ENCODE data around the gene EPS8L3.
"Not testable (repeated sequence)": the region's sequence is repeated elsewhere in the genome, so short reads cannot be mapped to it uniquely, and the experiment has no call there.

The EPS8L3 gene

DNA sequence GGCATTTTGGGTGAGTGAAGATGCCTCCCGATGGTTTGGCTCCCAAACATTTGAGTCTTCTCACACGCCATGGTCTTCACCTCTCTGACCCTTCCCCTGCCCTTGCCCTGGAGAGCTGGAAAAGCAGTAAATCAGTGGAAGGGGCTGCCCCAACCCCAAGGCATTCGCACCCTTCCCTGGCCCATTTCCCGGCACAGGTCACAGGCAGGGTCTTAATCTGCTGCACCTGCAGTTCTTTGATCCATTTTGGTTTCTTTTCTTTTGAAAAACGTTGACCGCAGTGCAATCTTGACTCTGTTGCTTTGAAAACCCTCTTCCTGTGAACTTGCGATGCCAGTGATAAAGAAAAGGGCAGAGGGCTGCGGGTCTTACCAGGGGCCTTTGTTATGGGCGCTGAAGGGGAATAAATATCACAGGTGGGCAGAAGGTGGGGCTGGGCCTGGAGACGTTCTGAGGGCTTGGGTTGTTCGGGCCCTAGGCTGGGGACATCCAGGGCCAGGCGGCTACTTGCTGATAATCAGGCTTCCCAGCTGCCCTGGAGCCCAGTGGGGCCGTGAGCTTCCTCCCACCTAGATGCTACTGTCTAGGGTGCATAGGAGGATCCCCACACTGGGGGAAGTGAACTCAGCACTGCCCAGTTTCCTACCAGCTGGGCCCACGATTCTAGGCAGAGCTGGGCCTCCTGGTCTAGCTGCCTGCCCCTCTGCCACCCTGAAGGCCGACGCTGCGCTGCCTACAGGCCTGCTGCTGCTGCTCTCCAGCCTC is 38.6 kb upstream of the EPS8L3 start:
- Histone ChIP-seq H3K27me3 (ENCODE audit: control insufficient read depth, insufficient read depth, low read length) (no peaks in the 10 kb centered on the region), H3K4me1 (ENCODE audit: control insufficient read depth, low read depth, low read length) (no peaks in the 10 kb centered on the region), H3K36me3 (ENCODE audit: control insufficient read depth, low read depth, low read length) (no peaks in the 10 kb centered on the region), H3K9ac (ENCODE audit: low read length) (no peak overlapping the region), H3K9me3 (ENCODE audit: control insufficient read depth, low read depth, low read length) (no peaks in the 10 kb centered on the region), H3K27ac (ENCODE audit: low read length) (no peak overlapping the region), H3K4me3 (ENCODE audit: low read length) (no peak overlapping the region)

DNA sequence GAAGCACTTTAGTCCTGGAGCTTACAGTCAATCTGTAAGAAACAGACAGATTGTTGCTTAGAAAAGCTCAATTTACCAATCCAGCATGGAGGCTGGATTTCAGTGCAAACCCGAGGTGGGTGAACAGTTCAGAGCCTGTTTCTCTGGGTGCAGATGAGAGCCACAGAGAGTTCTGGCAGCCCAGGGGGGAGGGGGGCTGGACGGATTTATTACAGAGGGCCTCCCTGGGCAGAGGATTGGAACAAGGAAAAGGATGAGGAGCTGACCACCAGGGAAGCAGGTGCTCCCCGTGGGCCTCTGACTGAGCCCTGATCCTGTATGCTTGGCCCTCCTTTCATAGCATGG is 38.0 kb upstream of the EPS8L3 start:
- H3K9me3 ChIP-seq (ENCODE audit: control insufficient read depth, low read depth, low read length), result no peaks in the 10 kb centered on the region
- H3K27me3 ChIP-seq (ENCODE audit: control insufficient read depth, insufficient read depth, low read length), result no peaks in the 10 kb centered on the region
- no peaks in the 10 kb centered on the region for H3K4me1 ChIP-seq (ENCODE audit: control insufficient read depth, low read depth, low read length)
- H3K4me3 ChIP-seq (ENCODE audit: low read length), result no peak overlapping the region
- H3K9ac ChIP-seq (ENCODE audit: low read length), result no peak overlapping the region
- no peaks in the 10 kb centered on the region for H3K36me3 ChIP-seq (ENCODE audit: control insufficient read depth, low read depth, low read length)
- no peak overlapping the region for H3K27ac ChIP-seq (ENCODE audit: low read length)

DNA sequence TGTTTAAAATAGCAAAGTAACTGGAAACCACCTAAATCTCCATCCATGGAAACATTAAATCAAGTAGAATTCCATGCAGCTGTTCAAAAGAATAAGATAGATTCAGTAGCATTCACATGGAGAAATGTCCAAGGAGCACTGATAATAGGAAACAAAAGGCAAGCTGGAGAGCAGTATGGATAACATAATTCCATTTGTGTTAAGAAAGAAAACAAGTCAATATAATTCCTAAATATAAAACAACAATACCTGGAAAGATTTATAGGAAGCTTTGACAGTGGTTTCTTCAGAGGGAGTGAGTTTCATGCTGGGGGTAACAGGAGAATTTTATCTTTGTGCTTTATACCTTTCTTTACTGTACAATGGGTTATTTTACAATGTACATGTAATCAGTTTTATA is 36.6 kb upstream of the EPS8L3 start:
- Histone ChIP-seq H3K4me1 (ENCODE audit: control insufficient read depth, low read depth, low read length) (no peaks in the 10 kb centered on the region), H3K27ac (ENCODE audit: low read length) (no peak overlapping the region), H3K27me3 (ENCODE audit: control insufficient read depth, insufficient read depth, low read length) (no peaks in the 10 kb centered on the region)

DNA sequence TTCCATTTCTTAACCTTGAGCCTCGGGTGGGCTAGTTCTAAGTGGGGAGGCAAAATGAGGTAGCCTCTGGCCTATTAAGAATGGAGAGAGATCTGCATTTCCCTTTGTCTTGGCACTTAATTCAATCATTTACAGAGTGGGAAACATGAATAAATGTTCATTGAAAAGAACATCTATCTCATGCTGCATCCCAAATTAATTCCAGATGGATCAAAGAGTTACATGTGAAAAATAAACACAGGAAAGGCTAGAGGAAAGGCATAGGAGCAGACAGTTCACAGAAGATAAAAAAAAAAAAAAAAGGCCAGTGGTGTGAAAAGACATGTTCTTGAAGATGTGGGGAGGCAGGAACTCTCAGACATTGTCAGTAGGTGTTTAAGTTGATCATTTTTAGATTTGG is 35.7 kb upstream of the EPS8L3 start:
- Histone ChIP-seq H3K9me3 (ENCODE audit: control insufficient read depth, low read depth, low read length) (no peaks in the 10 kb centered on the region), H3K27me3 (ENCODE audit: control insufficient read depth, insufficient read depth, low read length) (no peaks in the 10 kb centered on the region), H3K4me3 (ENCODE audit: low read length) (no peak overlapping the region), H3K27ac (ENCODE audit: low read length) (no peak overlapping the region), H3K9ac (ENCODE audit: low read length) (no peak overlapping the region), H3K36me3 (ENCODE audit: control insufficient read depth, low read depth, low read length) (no peaks in the 10 kb centered on the region), H3K4me1 (ENCODE audit: control insufficient read depth, low read depth, low read length) (peaks cover 1% of the 10 kb centered on the region)

More for the DNA sequence above, 36.6 kb upstream of the EPS8L3 start:
- Histone ChIP-seq H3K36me3 (ENCODE audit: control insufficient read depth, low read depth, low read length) (no peaks in the 10 kb centered on the region), H3K9ac (ENCODE audit: low read length) (no peak overlapping the region), H3K4me3 (ENCODE audit: low read length) (no peak overlapping the region), H3K9me3 (ENCODE audit: control insufficient read depth, low read depth, low read length) (no peaks in the 10 kb centered on the region)

DNA sequence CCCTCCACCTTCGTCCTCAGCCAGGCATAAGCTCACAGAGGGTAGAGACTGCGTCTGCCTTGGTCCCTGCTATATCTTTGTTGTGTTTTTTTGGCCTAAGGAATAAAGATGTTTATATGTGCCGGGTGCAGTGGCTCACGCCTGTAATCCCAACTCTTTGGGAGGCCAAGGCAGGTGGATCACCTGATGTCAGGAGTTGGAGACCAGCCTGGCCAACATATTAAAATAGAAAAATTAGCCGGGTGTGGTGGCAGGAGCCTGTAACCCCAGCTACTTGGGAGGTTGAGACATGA is 33.5 kb upstream of the EPS8L3 start:
- H3K27ac ChIP-seq (ENCODE audit: low read length); H3K36me3 ChIP-seq (ENCODE audit: control insufficient read depth, low read depth, low read length); H3K27me3 ChIP-seq (ENCODE audit: control insufficient read depth, insufficient read depth, low read length); H3K9ac ChIP-seq (ENCODE audit: low read length); H3K9me3 ChIP-seq (ENCODE audit: control insufficient read depth, low read depth, low read length); H3K4me3 ChIP-seq (ENCODE audit: low read length): not testable (repeated sequence)
- H3K4me1 ChIP-seq (ENCODE audit: control insufficient read depth, low read depth, low read length), result peaks cover 11% of the 10 kb centered on the region

DNA sequence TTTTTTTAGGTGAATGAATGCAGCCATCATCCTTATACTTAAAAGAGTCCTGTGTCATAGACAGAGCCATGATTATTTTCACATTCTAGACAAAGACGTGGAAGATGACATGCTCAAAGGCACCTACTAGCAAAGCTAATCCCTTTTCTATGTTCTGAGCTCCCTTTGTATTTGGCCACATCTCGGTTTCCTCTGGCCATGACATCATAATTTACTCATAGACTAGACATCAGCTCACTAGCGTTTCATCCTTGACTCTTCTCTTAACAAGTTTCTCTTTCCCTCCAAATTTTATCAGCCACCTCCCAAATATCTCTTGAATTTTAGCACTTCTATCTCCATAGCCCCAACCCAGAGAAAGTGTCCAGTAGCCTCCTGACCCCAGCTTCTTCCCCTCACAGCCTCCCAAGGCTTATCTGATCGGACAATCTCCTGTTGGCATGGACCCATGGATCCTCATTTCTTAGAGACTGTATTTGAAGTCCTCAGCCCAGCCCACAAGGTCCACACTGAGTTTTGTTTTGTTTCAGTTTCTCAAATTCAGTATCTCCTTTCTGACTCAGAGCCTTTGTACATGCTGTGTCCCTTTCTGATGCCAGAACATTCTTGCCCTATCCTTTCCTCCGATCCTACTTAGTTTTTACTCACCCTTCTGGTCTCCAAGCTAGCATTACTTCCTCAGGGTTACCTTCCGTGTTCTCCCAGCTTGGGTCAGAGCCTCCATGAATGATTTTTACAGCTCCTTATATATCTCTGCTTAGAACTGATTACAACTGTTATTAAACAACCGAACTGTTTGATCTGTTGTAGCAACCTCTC is 33.0 kb upstream of the EPS8L3 start:
- H3K4me3 ChIP-seq (ENCODE audit: low read length), result no peak overlapping the region
- no peaks in the 10 kb centered on the region for H3K27me3 ChIP-seq (ENCODE audit: control insufficient read depth, insufficient read depth, low read length)
- H3K27ac ChIP-seq (ENCODE audit: low read length), result no peak overlapping the region
- no peak overlapping the region for H3K9ac ChIP-seq (ENCODE audit: low read length)
- H3K9me3 ChIP-seq (ENCODE audit: control insufficient read depth, low read depth, low read length), result no peaks in the 10 kb centered on the region
- peaks cover 17% of the 10 kb centered on the region for H3K4me1 ChIP-seq (ENCODE audit: control insufficient read depth, low read depth, low read length)
- H3K36me3 ChIP-seq (ENCODE audit: control insufficient read depth, low read depth, low read length), result no peaks in the 10 kb centered on the region

DNA sequence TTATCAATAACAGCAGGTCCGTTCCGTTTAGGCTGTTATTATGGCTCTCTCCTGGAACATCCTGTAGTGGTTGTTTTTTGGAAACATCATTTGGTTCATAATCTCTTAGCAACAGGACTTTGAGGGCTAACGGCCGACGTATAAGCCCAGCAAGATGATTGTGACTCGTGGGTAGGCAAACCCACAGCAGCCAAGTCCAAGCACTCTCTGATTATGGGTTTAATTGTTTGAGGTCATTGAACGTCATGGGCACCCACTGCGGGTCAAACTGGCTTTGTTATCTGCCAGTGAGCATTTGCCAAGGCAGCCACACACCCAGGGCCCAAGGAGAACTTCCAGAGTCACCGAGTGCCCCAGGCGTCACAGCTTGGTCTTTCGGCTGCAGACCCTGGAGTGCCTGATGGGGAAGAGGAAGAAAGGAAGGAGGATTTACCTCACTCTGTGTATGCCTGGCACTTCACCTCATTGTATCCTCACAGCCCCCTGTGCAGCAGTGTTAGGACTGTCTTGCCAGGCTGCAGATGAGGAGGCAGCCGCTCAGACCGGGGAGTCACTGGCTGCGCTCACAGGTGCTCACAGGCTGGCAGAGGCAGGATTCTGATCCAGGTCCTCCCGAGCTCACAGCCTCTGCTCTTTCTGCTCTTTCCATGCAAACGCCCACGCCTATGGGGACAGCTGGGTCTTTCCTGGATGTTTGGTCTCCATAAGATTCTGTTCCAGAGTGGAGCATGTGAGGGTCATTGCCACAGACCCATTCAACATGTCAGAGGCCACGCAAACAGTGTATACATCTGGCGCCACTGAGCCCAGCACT is 30.8 kb upstream of the EPS8L3 start:
- no peaks in the 10 kb centered on the region for H3K36me3 ChIP-seq (ENCODE audit: control insufficient read depth, low read depth, low read length)
- no peaks in the 10 kb centered on the region for H3K27me3 ChIP-seq (ENCODE audit: control insufficient read depth, insufficient read depth, low read length)
- H3K9me3 ChIP-seq (ENCODE audit: control insufficient read depth, low read depth, low read length), result no peaks in the 10 kb centered on the region
- no peak overlapping the region for H3K4me3 ChIP-seq (ENCODE audit: low read length)
- peaks cover 24% of the 10 kb centered on the region for H3K4me1 ChIP-seq (ENCODE audit: control insufficient read depth, low read depth, low read length)
- no peak overlapping the region for H3K9ac ChIP-seq (ENCODE audit: low read length)
- no peak overlapping the region for H3K27ac ChIP-seq (ENCODE audit: low read length)

DNA sequence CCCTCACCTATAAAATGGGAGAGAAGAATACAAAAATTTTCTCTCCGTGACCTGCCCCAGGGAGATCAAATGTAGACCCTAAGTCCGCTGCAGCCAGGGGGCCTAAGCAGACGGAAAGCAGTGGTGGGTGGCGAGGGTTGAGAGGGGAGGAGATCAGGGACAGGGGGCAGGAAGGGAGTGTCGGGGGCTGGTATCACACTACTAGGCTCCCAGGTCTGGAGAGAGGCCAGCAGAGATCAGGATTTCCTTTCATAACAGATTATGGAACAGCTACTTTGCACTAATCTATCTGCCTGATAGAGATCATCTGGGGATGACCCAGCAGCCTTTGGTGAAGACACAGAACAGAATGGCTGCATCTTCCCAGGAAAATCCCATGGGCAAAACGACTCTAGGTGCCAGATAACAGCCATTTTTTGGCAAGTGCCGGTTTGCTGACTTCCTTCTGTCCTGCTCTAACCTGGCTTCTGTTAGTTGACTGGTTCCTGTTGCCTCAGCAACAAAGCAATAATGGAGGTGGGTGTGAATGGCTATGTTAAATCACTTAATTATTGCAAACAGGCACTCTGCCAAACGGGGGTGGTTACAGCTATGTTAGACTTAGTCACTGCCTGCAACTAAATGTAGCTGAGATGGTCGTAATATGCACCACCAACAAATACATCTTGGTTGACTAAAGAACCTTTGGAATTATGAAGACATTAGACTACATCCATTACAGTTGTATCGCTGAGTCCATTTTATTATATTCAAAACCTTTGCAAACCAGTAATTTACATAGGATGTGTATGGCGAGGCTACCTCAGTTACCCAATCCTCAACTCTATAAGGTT is 30.0 kb upstream of the EPS8L3 start:
- Histone ChIP-seq H3K4me3 (ENCODE audit: low read length) (no peak overlapping the region), H3K4me1 (ENCODE audit: control insufficient read depth, low read depth, low read length) (peaks cover 24% of the 10 kb centered on the region), H3K9me3 (ENCODE audit: control insufficient read depth, low read depth, low read length) (no peaks in the 10 kb centered on the region), H3K36me3 (ENCODE audit: control insufficient read depth, low read depth, low read length) (no peaks in the 10 kb centered on the region), H3K27me3 (ENCODE audit: control insufficient read depth, insufficient read depth, low read length) (no peaks in the 10 kb centered on the region), H3K9ac (ENCODE audit: low read length) (no peak overlapping the region), H3K27ac (ENCODE audit: low read length) (no peak overlapping the region)

DNA sequence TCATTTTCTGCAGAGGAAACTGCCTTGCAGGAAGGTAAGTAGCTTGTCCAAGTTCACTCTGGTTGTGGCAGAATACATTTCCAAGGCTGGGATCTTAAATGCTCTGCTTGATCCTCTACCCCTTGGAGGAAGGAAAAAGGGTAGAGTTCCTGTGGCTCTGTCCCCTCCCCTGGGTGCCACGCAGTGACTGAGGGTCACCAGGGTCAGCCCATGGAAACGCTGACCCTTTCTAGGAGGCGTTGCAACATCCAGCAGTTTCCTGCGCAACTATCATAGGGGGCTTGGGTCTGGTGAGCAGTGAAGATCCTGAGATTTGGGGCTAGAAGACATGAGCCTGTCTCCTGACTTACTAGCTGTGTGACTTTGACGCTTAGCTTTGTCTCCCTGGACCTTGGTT is 29.4 kb upstream of the EPS8L3 start:
- Histone ChIP-seq H3K9me3 (ENCODE audit: control insufficient read depth, low read depth, low read length) (no peaks in the 10 kb centered on the region), H3K36me3 (ENCODE audit: control insufficient read depth, low read depth, low read length) (no peaks in the 10 kb centered on the region), H3K27me3 (ENCODE audit: control insufficient read depth, insufficient read depth, low read length) (no peaks in the 10 kb centered on the region), H3K4me1 (ENCODE audit: control insufficient read depth, low read depth, low read length) (peaks cover 24% of the 10 kb centered on the region), H3K9ac (ENCODE audit: low read length) (no peak overlapping the region), H3K4me3 (ENCODE audit: low read length) (no peak overlapping the region), H3K27ac (ENCODE audit: low read length) (no peak overlapping the region)

DNA sequence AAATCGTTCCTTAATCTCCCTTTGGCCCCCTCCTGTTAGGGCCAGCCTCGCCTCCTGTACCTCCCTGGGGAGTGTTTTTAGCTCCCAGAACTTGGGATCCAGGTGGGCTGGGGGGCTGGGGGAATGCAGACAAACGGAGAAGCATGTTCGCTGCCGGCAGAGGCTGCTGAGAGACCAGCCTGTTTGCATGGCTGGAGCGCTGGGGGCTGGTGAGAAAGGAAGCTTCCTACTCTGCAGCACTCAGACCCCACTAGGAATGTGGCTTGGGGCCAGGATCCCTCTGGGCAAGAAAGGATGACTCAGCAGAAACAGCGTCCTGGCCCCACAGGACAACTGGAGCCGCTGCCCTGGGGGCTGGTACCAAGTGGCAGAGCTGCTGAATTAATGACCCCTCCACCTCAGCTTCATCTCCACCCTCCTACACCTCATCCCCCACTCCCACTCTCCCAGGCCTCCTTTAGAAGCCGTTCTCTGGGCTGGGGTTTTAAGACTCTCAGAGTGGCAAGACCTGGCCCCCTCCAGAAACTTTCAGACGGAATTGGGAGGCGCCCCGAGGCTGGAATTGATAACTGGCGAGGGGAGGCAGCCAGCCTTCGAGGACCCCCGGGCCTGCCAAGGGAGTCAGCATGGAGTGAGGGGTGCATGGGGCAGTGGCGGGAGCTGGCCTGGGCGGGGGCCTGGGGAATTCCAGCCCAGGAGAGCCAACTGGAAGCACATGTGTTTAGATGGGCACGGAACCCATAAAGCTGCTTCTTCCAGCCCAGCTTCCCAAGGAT is 28.5 kb upstream of the EPS8L3 start:
- Histone ChIP-seq H3K4me3 (ENCODE audit: low read length) (no peak overlapping the region), H3K4me1 (ENCODE audit: control insufficient read depth, low read depth, low read length) (peaks cover 24% of the 10 kb centered on the region), H3K9me3 (ENCODE audit: control insufficient read depth, low read depth, low read length) (no peaks in the 10 kb centered on the region), H3K36me3 (ENCODE audit: control insufficient read depth, low read depth, low read length) (no peaks in the 10 kb centered on the region), H3K27me3 (ENCODE audit: control insufficient read depth, insufficient read depth, low read length) (no peaks in the 10 kb centered on the region), H3K9ac (ENCODE audit: low read length) (no peak overlapping the region), H3K27ac (ENCODE audit: low read length) (no peak overlapping the region)

Measured in iPS-18a (cell line).